Measurements from ENCODE around the gene TMEM191C.
"Not testable (repeated sequence)": the region's sequence is repeated elsewhere in the genome, so short reads cannot be mapped to it uniquely, and the experiment has no call there.

GRCh38 chr22:21512022-21512421 is 44.8 kb downstream of the TMEM191C start:
- not testable (repeated sequence) for TF ChIP-seq CTCF (conservative IDR thresholded peaks at IDR 0.05; ENCODE audit: low read depth, low read length); EZH2 (IDR thresholded peaks at IDR 0.05; ENCODE audit: borderline replicate concordance, low read depth, low read length, poor library complexity, severe bottlenecking)

All from A673 (cell line).